CD1c-positive myeloid dendritic cell (primary cell): ENCODE results near the gene PHLPP1.
A peak's percentile ranks its signal among the peaks of the same experiment; 100 is the strongest.
"Not testable (repeated sequence)": the region's sequence is repeated elsewhere in the genome, so short reads cannot be mapped to it uniquely, and the experiment has no call there.

Source experiments
- DNase-seq: peaks from one replicate; pipeline ENCODE4 v3.0.0-alpha.2; 2016; ENCODE audit errors: extremely low spot score

The PHLPP1 gene

GRCh38 chr18:62717169-62717924 lies 2.0 kb downstream of the PHLPP1 start:
- DNase-seq, result peak; percentile 44

DNA sequence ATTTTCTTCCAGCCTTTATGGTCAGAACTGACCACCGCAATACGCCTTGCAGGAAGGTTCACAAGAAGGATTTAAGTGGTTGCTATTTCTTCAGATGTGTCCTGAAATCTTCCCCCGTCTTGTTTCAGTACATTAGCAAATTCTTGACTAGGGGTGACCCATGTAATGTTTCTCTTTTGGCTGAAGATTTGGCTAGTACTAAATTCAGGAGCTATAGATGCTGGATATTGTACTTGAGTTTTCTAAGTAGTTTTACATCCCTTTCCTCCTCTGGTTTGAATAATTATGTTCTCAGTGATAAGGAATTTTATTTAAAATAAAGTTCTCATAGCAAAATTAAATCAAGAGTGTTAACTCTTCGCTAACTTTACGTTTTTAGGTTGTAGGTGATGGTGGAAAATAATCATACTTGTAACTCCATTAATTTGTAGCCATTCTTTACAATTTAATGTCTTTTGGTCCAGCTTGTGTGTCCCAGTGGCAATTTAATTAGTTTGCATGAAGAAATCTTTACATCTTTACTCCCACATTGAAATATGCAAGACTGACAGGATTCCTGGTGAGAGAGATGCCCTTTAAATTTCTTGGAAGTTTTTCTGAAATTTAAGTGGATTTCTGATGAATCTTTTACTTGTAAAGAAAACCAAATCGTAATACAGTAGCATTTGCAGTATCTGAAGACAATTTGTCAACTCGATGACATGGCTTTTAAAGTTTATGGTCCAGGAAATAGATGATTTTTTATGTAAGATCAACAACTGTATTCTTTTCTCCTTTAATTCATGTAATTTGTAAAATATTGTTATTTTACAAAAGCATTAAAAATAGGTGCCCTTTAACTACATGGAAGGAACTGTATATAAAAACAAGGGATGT lies 2.8 kb downstream of the PHLPP1 start:
- DNase-seq, result no peak

- no peak for DNase-seq
Observed at GRCh38 chr18:62720048-62720447, 4.7 kb downstream of the PHLPP1 start.

DNA sequence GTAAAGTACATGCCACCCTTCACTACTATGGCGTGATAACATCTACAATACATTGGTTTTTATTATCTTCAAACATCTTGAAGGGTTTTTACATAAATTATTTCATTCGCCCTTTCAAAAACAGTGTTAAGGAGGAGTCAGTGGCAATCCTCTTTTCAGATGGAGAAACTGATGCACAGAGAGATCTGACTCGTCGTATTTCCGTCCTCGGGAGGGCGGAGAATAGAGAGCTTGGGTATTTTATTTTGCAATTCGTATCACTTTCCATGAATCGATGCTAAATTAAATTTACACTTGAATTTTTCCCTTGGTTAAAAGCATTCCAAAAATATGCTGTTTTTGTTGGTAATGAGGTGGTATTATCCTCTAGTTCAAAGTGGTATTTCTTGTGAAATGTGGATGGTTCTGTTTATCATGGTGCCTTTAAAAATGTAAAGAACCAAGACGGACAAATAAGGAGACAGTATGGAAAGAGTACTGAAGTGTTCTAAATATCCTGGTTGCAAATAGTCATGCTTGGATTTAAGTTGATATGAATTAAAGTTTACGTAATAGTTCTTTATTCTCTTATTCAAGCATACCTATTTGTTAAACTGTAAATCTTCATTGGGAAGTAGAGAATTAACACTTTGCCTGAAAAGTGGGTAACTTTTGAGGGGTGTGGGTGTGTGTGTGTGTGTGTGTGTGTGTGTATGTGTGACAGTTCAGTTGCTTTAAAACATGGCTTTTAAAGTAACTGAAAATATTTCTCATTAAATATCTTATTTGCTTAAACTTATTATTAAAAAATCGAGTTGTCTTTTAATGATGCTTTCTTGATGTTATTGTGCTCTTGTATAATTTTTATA lies 5.6 kb downstream of the PHLPP1 start:
- DNase-seq, result no peak

DNA sequence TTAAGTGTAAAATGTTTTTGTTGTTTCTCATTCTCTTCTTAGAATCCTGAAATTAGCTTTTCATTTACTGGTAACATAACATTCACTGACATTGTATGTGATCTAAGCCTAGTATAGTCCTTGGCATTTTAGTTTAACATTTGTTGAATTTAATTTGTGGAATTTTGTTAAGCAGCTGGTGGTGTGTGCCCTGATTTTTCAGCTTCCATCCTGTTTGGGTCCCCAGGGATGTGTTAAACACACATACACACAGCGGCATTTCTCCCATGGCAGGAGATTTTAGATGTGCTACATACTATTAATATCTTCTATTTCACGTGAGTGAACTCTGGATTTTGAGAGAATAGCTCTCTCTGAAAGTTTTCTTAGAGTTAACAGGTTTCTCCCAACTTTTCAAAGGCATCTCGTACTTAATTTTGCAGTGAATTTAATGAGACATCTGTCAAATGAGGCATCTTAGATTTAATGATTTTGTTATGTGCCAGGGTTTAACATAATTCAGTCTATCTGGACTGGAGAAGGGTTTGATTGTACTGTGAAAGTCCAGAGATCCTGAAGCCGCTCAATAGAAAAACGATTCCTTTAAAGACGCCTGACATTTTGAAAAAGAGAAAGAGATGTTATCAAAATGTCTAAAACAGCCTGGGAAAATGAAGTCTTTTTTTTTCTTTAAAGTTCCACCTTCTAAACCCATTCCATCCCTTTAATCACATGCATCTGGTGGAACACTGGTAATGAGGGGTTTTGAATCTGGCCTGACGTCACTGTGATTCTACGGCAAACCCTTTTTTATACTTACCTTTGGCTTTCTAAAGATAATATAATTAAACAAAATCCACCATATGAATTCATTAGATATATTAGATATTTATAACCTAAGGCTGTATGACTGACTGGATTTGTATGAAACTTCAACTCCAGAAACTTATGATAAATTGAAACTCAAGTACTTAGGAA lies 6.8 kb downstream of the PHLPP1 start:
- no peak for DNase-seq

GRCh38 chr18:62723666-62724281 lies 8.4 kb downstream of the PHLPP1 start:
- DNase-seq, result no peak

DNA sequence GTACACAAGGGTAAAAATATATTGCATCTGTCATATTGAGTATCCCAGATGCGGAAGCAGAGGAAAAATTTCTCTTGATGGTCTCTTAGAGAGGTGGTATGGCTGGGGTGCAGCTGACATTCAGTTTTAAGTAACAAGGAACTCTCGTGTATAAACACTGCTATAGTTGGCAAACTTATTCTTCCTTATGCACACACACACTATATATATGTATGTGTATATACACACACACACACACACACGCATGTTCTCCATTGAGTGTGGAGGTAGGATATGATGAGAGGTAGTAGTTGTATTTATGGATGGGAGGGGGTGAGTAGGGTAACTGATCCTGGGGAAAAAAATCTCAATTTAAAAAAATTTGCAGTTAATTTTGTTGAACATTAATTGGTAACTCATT lies 10.6 kb downstream of the PHLPP1 start:
- DNase-seq, result no peak

GRCh38 chr18:62728254-62728653 lies 12.9 kb downstream of the PHLPP1 start:
- no peak for DNase-seq

- DNase-seq, result no peak
Observed at GRCh38 chr18:62729487-62730386, 14.4 kb downstream of the PHLPP1 start.

DNA sequence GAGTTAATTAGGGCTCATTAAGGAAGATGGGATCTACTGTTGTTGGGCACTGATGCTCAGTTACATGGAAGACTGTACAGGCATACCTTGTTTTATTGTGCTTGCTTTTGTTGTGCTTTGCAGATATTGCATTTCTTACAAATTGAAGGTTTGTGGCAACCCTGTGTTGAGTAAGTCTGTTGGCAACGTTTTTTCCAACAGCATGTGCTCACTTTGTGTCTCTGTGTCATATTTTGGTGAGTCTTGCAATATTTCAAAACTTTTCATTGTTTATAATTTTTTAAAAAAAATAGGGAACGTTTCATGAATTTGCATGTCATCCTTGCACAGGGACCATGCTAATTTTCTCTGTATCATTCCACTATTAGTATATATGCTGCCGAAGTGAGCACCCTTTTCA lies 15.6 kb downstream of the PHLPP1 start:
- no peak for DNase-seq

DNA sequence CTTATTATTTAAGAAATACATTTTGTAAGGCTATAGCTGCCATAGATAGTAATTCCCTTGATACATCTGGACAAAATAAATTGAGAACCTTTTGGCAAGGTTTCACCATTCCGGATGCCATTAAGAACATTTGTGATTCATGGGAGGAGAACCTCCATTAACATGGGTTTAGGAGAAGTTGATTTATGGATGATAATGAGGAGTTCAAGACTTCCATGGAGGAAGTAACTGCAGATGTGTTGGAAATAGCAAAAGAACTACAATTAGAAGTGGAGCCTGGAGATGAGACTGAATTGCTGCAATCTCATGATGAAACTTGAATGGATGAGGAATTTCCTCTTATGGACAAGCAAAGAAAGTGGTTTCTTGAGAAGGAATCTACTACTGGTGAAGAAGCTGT lies 17.3 kb downstream of the PHLPP1 start:
- no peak for DNase-seq

DNA sequence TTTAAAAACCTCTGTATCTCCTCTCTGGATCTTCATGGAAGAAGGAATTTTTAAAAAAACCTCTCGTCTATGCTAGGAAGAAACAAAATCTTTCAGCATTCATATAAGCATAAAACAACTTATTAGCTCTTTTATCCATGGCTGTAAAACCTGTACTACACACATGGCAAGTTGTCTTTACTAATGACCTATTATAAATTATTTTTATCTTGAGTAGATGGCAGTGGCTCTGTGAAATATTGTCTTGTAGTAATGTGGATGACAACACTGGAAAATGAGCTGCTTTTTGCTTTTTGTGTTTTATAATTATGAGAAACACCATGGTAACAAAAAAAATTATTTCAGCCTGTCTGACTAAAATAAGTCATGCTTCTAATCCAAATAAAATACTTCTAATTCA lies 18.9 kb downstream of the PHLPP1 start:
- DNase-seq, result no peak

GRCh38 chr18:62735387-62735786 lies 20.0 kb downstream of the PHLPP1 start:
- no peak for DNase-seq

GRCh38 chr18:62736077-62736855 lies 20.9 kb downstream of the PHLPP1 start:
- no peak for DNase-seq

- no peak for DNase-seq
Observed at GRCh38 chr18:62737241-62737873, 22.0 kb downstream of the PHLPP1 start.

DNA sequence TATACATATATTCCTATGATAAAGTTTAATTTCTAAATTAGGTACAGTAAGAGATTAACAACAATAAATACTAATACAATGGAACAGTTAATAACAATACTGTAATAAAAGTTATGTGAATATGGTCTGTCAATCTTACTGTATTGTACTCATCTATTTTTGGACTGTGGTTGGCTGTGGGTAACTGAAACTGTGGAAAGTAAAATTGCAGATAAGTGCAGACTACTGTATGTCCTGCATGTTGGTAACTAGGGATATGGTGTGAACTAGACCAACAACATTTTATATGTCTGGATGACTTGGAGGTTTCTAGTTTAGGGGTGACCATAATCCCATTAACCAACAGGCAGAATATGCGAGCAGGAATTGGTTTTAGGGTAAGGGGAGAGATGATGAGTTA lies 23.3 kb downstream of the PHLPP1 start:
- no peak for DNase-seq

DNA sequence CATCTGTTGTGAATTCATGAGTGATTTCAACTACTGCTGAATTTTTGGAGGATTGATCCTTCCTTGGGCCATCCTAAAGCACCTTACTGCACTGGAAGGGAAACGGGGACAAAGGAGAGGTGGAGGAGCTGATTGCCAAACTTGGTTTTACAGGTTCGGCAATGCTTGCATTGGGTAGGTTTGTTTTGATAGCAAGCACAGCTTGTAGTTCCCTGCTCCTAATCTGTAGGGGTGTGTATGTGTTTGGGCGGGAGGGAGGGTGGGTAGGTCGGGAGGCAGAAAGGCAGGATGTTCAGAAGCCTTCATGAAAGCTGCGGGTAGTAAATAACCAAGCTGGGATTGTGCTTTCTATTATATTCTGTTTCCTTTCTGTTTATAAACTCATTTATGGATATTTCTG lies 24.6 kb downstream of the PHLPP1 start:
- no peak for DNase-seq

DNA sequence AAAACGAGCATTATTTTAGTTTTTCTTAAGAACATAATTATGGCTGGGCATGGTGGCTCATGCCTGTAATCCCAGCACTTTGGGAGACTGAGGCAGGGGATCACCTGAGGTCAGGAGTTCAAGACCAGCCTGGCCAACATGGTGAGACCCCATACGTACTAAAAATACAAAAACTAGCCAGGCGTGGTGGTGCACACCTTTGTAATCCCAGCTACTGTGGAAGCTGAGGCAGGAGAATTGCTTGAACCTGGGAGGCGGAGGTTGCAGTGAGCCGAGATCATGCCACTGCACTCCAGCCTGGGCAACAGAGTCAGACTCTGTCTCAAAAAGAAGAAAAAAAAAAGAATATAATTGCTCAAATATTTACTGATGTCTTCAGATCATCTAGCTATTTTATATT lies 25.3 kb downstream of the PHLPP1 start:
- not testable (repeated sequence) for DNase-seq
